HL-60 (cell line): ENCODE results near the gene CLDN15.
"Not testable (repeated sequence)": the region's sequence is repeated elsewhere in the genome, so short reads cannot be mapped to it uniquely, and the experiment has no call there.

ENCODE experiments used
- CTCF ChIP-seq: IDR thresholded peaks from one replicate; pipeline ENCODE4 v1.5.1; 2011; ENCODE audit warnings: low read length, control low read depth, inconsistent platforms; ENCODE audit not compliant: insufficient read depth
- GABPA ChIP-seq: IDR thresholded peaks from 2 replicates; pipeline ENCODE4 v1.6.1; 2012; ENCODE audit warnings: low read depth
- POLR2AphosphoS5 ChIP-seq: IDR thresholded peaks from 2 replicates; pipeline ENCODE4 v1.6.1; 2012; ENCODE audit warnings: low read depth
- REST ChIP-seq: IDR thresholded peaks from 2 replicates; pipeline ENCODE4 v1.6.1; 2012; ENCODE audit warnings: low read depth; ENCODE audit not compliant: insufficient replicate concordance
- SPI1 ChIP-seq: IDR thresholded peaks from 2 replicates; pipeline ENCODE4 v1.6.1; 2012; ENCODE audit warnings: low read depth, mild to moderate bottlenecking, borderline replicate concordance

GRCh38 chr7:101199522-101199921, 38.1 kb downstream of the CLDN15 start:
- TF ChIP-seq CTCF, POLR2AphosphoS5, REST, GABPA, SPI1: not testable (repeated sequence)
